ENCODE results near the gene CLEC2L. TPM values are rescaled to one million over a fixed set of nuclear protein-coding genes. Genes with fewer than 3 reads are reported as not detected.
A peak's percentile ranks its signal among the peaks of the same experiment; 100 is the strongest.

The CLEC2L gene
- total and polyA plus RNA-seq, 2 experiments from 2014 or later, result not detected

DNA sequence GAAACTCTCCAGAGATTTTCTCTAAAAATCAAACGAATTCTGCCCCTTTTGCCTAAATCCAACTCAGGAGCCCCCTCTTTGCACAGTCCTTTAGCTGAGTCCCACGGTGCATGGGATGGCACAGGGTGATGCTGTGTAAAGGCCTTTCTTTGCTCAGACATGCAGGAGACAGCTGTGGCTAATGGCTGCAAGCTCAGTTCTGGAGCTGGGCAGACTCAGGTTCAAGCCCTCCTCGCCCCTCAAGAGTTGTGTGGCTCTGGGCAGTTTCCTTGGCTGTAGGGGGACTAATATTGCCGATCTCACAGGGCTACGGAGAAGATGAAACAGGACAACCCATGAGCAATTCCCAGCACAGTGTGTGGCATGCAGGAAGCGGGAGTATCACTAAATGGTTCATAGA, 42.6 kb downstream of the CLEC2L start:
- H3K4me1 Mint-ChIP-seq, result peaks cover 22% of the 10 kb centered on the region
- Histone ChIP-seq H3K4me2 (no peak overlapping the region), H3K4me1 (ENCODE audit: insufficient read depth) (peaks cover 15% of the 10 kb centered on the region), H3K36me3 (ENCODE audit: insufficient read depth) (no peaks in the 10 kb centered on the region), H3K27me3 (ENCODE audit: insufficient read depth) (no peaks in the 10 kb centered on the region), H2AFZ (no peak overlapping the region), H3F3A (replicated peaks; ENCODE audit: low read depth) (no peaks in the 10 kb centered on the region), H3K9me2 (ENCODE audit: insufficient read depth) (no peaks in the 10 kb centered on the region), H4K20me1 (replicated peaks; ENCODE audit: insufficient read depth) (no peaks in the 10 kb centered on the region), H3K4me3 (no peak overlapping the region), H3K79me2 (replicated peaks; ENCODE audit: insufficient read depth) (no peaks in the 10 kb centered on the region), H3K27ac (ENCODE audit: low read depth) (no peak overlapping the region)
- H3K9me3 Mint-ChIP-seq, result no peaks in the 10 kb centered on the region; the same call in 2 of the 3 replicates
- no peaks in the 10 kb centered on the region for H3K36me3 Mint-ChIP-seq (ENCODE audit: low read depth)
- DNase-seq (ENCODE audit: low spot score) (no peak), ATAC-seq (peak; percentile 25; the same call in 2 of the 3 replicates)
- no peak for TF ChIP-seq ETS1 (IDR thresholded peaks at IDR 0.05)
- TF ChIP-seq ZNF331 (CRISPR knock-in tag; IDR thresholded peaks at IDR 0.05; ENCODE audit: low read depth), result no peak
- no peak for TF ChIP-seq NANOG (IDR thresholded peaks at IDR 0.05; ENCODE audit: borderline replicate concordance)
- no peak for TF ChIP-seq JUNB (IDR thresholded peaks at IDR 0.05; ENCODE audit: unreplicated experiment)
- TF ChIP-seq, protein P1, sequence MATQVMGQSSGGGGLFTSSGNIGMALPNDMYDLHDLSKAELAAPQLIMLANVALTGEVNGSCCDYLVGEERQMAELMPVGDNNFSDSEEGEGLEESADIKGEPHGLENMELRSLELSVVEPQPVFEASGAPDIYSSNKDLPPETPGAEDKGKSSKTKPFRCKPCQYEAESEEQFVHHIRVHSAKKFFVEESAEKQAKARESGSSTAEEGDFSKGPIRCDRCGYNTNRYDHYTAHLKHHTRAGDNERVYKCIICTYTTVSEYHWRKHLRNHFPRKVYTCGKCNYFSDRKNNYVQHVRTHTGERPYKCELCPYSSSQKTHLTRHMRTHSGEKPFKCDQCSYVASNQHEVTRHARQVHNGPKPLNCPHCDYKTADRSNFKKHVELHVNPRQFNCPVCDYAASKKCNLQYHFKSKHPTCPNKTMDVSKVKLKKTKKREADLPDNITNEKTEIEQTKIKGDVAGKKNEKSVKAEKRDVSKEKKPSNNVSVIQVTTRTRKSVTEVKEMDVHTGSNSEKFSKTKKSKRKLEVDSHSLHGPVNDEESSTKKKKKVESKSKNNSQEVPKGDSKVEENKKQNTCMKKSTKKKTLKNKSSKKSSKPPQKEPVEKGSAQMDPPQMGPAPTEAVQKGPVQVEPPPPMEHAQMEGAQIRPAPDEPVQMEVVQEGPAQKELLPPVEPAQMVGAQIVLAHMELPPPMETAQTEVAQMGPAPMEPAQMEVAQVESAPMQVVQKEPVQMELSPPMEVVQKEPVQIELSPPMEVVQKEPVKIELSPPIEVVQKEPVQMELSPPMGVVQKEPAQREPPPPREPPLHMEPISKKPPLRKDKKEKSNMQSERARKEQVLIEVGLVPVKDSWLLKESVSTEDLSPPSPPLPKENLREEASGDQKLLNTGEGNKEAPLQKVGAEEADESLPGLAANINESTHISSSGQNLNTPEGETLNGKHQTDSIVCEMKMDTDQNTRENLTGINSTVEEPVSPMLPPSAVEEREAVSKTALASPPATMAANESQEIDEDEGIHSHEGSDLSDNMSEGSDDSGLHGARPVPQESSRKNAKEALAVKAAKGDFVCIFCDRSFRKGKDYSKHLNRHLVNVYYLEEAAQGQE (IDR thresholded peaks at IDR 0.05; ENCODE audit: unreplicated experiment), result no peak
- TF ChIP-seq, protein P2, sequence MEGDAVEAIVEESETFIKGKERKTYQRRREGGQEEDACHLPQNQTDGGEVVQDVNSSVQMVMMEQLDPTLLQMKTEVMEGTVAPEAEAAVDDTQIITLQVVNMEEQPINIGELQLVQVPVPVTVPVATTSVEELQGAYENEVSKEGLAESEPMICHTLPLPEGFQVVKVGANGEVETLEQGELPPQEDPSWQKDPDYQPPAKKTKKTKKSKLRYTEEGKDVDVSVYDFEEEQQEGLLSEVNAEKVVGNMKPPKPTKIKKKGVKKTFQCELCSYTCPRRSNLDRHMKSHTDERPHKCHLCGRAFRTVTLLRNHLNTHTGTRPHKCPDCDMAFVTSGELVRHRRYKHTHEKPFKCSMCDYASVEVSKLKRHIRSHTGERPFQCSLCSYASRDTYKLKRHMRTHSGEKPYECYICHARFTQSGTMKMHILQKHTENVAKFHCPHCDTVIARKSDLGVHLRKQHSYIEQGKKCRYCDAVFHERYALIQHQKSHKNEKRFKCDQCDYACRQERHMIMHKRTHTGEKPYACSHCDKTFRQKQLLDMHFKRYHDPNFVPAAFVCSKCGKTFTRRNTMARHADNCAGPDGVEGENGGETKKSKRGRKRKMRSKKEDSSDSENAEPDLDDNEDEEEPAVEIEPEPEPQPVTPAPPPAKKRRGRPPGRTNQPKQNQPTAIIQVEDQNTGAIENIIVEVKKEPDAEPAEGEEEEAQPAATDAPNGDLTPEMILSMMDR (conservative IDR thresholded peaks at IDR 0.05; ENCODE audit: low read depth in 2 of 2), result no peak
- TF ChIP-seq ZNF114 (CRISPR knock-in tag; IDR thresholded peaks at IDR 0.05), result no peak
- no peak for TF ChIP-seq CREB1 (CRISPR knock-in tag; IDR thresholded peaks at IDR 0.05; ENCODE audit: low read depth)
- TF ChIP-seq ZNF462 (CRISPR knock-in tag; IDR thresholded peaks at IDR 0.05), result no peak
- no peak for TF ChIP-seq POLR2AphosphoS5 (IDR thresholded peaks at IDR 0.05; ENCODE audit: low read depth)
- TF ChIP-seq STAT1 (IDR thresholded peaks at IDR 0.05; ENCODE audit: unreplicated experiment), result no peak
- TF ChIP-seq EZH2phosphoT487 (IDR thresholded peaks at IDR 0.05; ENCODE audit: unreplicated experiment), result no peak
- TF ChIP-seq EZH2 (IDR thresholded peaks at IDR 0.05; ENCODE audit: low read depth, unreplicated experiment), result no peak
- no peak overlapping the region for H3K27ac Mint-ChIP-seq
- no peaks in the 10 kb centered on the region for H3K27me3 Mint-ChIP-seq (ENCODE audit: insufficient read depth, low read depth, poor library complexity)
- no peak overlapping the region for H3K4me3 Mint-ChIP-seq

All from GM23338 (cell line).